ENCODE results near the gene GPBAR1. TPM values are rescaled to one million over a fixed set of nuclear protein-coding genes. Genes with fewer than 3 reads are reported as not detected.

The GPBAR1 gene
- total and polyA plus RNA-seq, 2 experiments from 2014 or later: 0.44 TPM; not detected in 1

DNA sequence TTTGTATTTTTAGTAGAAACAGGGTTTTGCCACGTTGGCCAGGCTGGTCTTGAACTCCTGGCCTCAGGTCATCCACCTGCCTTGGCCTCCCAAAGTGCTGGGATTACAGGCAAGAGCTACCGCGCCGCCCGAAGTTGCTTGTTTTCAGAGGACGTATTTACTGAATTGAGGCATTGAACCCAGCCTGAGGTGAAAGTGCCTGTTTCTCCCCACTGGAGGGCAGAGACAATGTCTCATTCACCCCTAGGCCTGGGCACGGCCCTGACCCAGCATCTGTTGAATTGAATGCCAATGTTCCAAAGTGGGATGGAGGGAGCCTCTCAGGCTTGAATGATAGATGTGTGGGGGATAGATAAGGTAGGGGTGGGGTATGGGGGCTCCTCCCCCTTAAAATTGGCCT lies 36.0 kb downstream of the GPBAR1 start:
- Histone ChIP-seq H3K27ac (ENCODE audit: low read depth) (no peak overlapping the region), H3K36me3 (ENCODE audit: insufficient read depth) (no peaks in the 10 kb centered on the region), H3K4me1 (ENCODE audit: insufficient read depth) (peaks cover 22% of the 10 kb centered on the region), H3K27me3 (ENCODE audit: insufficient read depth) (no peaks in the 10 kb centered on the region), H3F3A (replicated peaks; ENCODE audit: low read depth) (no peaks in the 10 kb centered on the region), H4K20me1 (replicated peaks; ENCODE audit: insufficient read depth) (no peaks in the 10 kb centered on the region), H2AFZ (no peak overlapping the region), H3K4me2 (no peak overlapping the region), H3K79me2 (replicated peaks; ENCODE audit: insufficient read depth) (no peaks in the 10 kb centered on the region), H3K9me2 (ENCODE audit: insufficient read depth) (no peaks in the 10 kb centered on the region), H3K4me3 (no peak overlapping the region)
- Mint-ChIP-seq H3K4me3 (no peak overlapping the region), H3K36me3 (ENCODE audit: low read depth) (no peaks in the 10 kb centered on the region), H3K4me1 (peaks cover 30% of the 10 kb centered on the region), H3K9me3 (no peaks in the 10 kb centered on the region; the same call in 2 of the 3 replicates), H3K27me3 (ENCODE audit: insufficient read depth, low read depth, poor library complexity) (peaks cover 15% of the 10 kb centered on the region), H3K27ac (no peak overlapping the region)
- no peak; the same call in 2 of the 3 replicates for ATAC-seq
- TF ChIP-seq, protein P1, sequence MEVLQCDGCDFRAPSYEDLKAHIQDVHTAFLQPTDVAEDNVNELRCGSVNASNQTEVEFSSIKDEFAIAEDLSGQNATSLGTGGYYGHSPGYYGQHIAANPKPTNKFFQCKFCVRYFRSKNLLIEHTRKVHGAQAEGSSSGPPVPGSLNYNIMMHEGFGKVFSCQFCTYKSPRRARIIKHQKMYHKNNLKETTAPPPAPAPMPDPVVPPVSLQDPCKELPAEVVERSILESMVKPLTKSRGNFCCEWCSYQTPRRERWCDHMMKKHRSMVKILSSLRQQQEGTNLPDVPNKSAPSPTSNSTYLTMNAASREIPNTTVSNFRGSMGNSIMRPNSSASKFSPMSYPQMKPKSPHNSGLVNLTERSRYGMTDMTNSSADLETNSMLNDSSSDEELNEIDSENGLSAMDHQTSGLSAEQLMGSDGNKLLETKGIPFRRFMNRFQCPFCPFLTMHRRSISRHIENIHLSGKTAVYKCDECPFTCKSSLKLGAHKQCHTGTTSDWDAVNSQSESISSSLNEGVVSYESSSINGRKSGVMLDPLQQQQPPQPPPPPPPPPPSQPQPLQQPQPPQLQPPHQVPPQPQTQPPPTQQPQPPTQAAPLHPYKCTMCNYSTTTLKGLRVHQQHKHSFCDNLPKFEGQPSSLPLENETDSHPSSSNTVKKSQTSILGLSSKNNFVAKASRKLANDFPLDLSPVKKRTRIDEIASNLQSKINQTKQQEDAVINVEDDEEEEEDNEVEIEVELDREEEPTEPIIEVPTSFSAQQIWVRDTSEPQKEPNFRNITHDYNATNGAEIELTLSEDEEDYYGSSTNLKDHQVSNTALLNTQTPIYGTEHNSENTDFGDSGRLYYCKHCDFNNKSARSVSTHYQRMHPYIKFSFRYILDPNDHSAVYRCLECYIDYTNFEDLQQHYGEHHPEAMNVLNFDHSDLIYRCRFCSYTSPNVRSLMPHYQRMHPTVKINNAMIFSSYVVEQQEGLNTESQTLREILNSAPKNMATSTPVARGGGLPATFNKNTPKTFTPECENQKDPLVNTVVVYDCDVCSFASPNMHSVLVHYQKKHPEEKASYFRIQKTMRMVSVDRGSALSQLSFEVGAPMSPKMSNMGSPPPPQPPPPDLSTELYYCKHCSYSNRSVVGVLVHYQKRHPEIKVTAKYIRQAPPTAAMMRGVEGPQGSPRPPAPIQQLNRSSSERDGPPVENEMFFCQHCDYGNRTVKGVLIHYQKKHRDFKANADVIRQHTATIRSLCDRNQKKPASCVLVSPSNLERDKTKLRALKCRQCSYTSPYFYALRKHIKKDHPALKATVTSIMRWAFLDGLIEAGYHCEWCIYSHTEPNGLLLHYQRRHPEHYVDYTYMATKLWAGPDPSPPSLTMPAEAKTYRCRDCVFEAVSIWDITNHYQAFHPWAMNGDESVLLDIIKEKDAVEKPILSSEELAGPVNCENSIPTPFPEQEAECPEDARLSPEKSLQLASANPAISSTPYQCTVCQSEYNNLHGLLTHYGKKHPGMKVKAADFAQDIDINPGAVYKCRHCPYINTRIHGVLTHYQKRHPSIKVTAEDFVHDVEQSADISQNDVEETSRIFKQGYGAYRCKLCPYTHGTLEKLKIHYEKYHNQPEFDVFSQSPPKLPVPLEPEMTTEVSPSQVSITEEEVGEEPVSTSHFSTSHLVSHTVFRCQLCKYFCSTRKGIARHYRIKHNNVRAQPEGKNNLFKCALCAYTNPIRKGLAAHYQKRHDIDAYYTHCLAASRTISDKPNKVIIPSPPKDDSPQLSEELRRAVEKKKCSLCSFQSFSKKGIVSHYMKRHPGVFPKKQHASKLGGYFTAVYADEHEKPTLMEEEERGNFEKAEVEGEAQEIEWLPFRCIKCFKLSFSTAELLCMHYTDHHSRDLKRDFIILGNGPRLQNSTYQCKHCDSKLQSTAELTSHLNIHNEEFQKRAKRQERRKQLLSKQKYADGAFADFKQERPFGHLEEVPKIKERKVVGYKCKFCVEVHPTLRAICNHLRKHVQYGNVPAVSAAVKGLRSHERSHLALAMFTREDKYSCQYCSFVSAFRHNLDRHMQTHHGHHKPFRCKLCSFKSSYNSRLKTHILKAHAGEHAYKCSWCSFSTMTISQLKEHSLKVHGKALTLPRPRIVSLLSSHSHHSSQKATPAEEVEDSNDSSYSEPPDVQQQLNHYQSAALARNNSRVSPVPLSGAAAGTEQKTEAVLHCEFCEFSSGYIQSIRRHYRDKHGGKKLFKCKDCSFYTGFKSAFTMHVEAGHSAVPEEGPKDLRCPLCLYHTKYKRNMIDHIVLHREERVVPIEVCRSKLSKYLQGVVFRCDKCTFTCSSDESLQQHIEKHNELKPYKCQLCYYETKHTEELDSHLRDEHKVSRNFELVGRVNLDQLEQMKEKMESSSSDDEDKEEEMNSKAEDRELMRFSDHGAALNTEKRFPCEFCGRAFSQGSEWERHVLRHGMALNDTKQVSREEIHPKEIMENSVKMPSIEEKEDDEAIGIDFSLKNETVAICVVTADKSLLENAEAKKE (CRISPR knock-in tag; IDR thresholded peaks at IDR 0.05): no peak
- TF ChIP-seq, protein P2, sequence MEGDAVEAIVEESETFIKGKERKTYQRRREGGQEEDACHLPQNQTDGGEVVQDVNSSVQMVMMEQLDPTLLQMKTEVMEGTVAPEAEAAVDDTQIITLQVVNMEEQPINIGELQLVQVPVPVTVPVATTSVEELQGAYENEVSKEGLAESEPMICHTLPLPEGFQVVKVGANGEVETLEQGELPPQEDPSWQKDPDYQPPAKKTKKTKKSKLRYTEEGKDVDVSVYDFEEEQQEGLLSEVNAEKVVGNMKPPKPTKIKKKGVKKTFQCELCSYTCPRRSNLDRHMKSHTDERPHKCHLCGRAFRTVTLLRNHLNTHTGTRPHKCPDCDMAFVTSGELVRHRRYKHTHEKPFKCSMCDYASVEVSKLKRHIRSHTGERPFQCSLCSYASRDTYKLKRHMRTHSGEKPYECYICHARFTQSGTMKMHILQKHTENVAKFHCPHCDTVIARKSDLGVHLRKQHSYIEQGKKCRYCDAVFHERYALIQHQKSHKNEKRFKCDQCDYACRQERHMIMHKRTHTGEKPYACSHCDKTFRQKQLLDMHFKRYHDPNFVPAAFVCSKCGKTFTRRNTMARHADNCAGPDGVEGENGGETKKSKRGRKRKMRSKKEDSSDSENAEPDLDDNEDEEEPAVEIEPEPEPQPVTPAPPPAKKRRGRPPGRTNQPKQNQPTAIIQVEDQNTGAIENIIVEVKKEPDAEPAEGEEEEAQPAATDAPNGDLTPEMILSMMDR (conservative IDR thresholded peaks at IDR 0.05; ENCODE audit: low read depth in 2 of 2): peak; percentile 12 to 21; a peak in 1 of 4 replicates
- no peak for TF ChIP-seq STAT1 (IDR thresholded peaks at IDR 0.05; ENCODE audit: unreplicated experiment)
- peak; percentile 35 for DNase-seq (ENCODE audit: low spot score)
